ENCODE data around the gene ADAM22.

The ADAM22 gene

DNA sequence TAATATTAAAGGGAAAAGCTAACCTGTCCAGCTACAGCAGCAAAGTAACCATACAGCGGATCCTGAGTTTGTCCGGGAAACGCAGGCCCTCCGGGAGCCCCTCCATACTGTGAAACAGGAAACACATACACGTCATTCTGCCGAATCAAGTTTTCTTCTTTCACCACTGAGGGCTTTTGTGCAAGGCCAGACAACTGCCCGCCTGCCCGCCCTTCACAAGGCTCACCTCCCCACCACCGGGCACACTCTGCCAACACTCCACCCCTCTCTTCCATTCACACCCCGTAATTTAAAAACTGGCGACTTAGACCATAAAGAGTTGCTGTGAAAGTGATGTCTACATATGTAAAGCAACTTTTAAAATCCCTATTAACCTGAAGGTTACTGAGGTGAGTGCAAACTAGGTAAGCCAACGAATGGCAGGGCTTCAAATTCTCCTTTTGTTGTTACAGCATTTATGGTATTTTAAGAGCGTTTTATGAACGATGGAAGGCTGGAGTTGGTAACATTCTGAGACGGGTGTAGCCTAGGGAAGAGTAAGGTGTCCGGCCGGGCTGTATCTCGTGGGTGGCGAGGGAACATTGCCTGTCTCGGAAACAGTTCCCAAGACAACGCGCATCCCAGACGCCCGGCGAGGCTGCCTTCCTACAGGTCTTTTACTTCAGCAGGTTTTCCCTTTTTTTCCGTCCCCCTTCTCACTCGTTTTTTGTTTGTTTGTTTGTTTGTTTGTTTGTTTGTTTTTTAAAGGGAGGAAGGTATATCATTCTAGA, 285.0 kb downstream of the ADAM22 start:
- TF ChIP-seq PAX5 (IDR thresholded peaks at IDR 0.05; ENCODE audit: insufficient read depth, low read length, severe bottlenecking) (no peak), POLR2A (IDR thresholded peaks at IDR 0.05; ENCODE audit: low read depth, low read length) (peak; percentile 52; the same call in 1 of the 2 replicates), POU2F2 (IDR thresholded peaks at IDR 0.05; ENCODE audit: low read depth, low read length) (peak; percentile 62; the same call in 1 of the 2 replicates), TAF1 (IDR thresholded peaks at IDR 0.05; ENCODE audit: low read depth, low read length) (peak; percentile 42; the same call in 1 of the 2 replicates), SPI1 (IDR thresholded peaks at IDR 0.05; ENCODE audit: low read depth, low read length) (no peak), POLR2AphosphoS5 (IDR thresholded peaks at IDR 0.05; ENCODE audit: low read depth, low read length) (peak; percentile 50)
- no peak for DNase-seq (ENCODE audit: insufficient read length, low spot score)

GRCh38 chr7:88219781-88220747, 286.0 kb downstream of the ADAM22 start, which contains the start of gene SRI:
Gene SRI (minus strand): TSS chr7:88220038. CDS start chr7:88220026, 12 bp downstream.
- FAIRE-seq (peak; percentile 95), DNase-seq (ENCODE audit: insufficient read length, low spot score) (peak; percentile 67)
- TF ChIP-seq POLR2A (IDR thresholded peaks at IDR 0.05; ENCODE audit: low read depth, low read length) (peak; percentile 82), TAF1 (IDR thresholded peaks at IDR 0.05; ENCODE audit: low read depth, low read length) (peak; percentile 86), POLR2AphosphoS5 (IDR thresholded peaks at IDR 0.05; ENCODE audit: low read depth, low read length) (peak; percentile 85), POU2F2 (IDR thresholded peaks at IDR 0.05; ENCODE audit: low read depth, low read length) (0 out of 2 replicates have a peak, but pooled peaks have one; percentile 60), SPI1 (IDR thresholded peaks at IDR 0.05; ENCODE audit: low read depth, low read length) (no peak), PAX5 (IDR thresholded peaks at IDR 0.05; ENCODE audit: insufficient read depth, low read length, severe bottlenecking) (peak; percentile 43)

More for the DNA sequence above, 285.0 kb downstream of the ADAM22 start:
- peak; percentile 45 for FAIRE-seq

GRCh38 chr7:88223265-88223664, 289.2 kb downstream of the ADAM22 start:
- DNase-seq (ENCODE audit: insufficient read length, low spot score) = no peak
- FAIRE-seq = no peak
- TF ChIP-seq POLR2AphosphoS5 (IDR thresholded peaks at IDR 0.05; ENCODE audit: low read depth, low read length) = no peak
- TF ChIP-seq SPI1 (IDR thresholded peaks at IDR 0.05; ENCODE audit: low read depth, low read length) = no peak
- TF ChIP-seq TAF1 (IDR thresholded peaks at IDR 0.05; ENCODE audit: low read depth, low read length) = no peak
- TF ChIP-seq POU2F2 (IDR thresholded peaks at IDR 0.05; ENCODE audit: low read depth, low read length) = no peak
- TF ChIP-seq POLR2A (IDR thresholded peaks at IDR 0.05; ENCODE audit: low read depth, low read length) = no peak
- TF ChIP-seq PAX5 (IDR thresholded peaks at IDR 0.05; ENCODE audit: insufficient read depth, low read length, severe bottlenecking) = no peak

- TF ChIP-seq POLR2A (IDR thresholded peaks at IDR 0.05; ENCODE audit: low read depth, low read length) = no peak
- TF ChIP-seq PAX5 (IDR thresholded peaks at IDR 0.05; ENCODE audit: insufficient read depth, low read length, severe bottlenecking) = no peak
- TF ChIP-seq POU2F2 (IDR thresholded peaks at IDR 0.05; ENCODE audit: low read depth, low read length) = no peak
- TF ChIP-seq POLR2AphosphoS5 (IDR thresholded peaks at IDR 0.05; ENCODE audit: low read depth, low read length) = no peak
- TF ChIP-seq SPI1 (IDR thresholded peaks at IDR 0.05; ENCODE audit: low read depth, low read length) = no peak
- TF ChIP-seq TAF1 (IDR thresholded peaks at IDR 0.05; ENCODE audit: low read depth, low read length) = no peak
- no peak for FAIRE-seq
- no peak for DNase-seq (ENCODE audit: insufficient read length, low spot score)
These were observed 290.7 kb downstream of the ADAM22 start for GRCh38 chr7:88224601-88225275.

GRCh38 chr7:88226201-88226600, 292.1 kb downstream of the ADAM22 start:
- FAIRE-seq = no peak
- TF ChIP-seq SPI1 (IDR thresholded peaks at IDR 0.05; ENCODE audit: low read depth, low read length) = no peak
- no peak for TF ChIP-seq POLR2A (IDR thresholded peaks at IDR 0.05; ENCODE audit: low read depth, low read length)
- TF ChIP-seq PAX5 (IDR thresholded peaks at IDR 0.05; ENCODE audit: insufficient read depth, low read length, severe bottlenecking) = no peak
- no peak for TF ChIP-seq POU2F2 (IDR thresholded peaks at IDR 0.05; ENCODE audit: low read depth, low read length)
- no peak for TF ChIP-seq POLR2AphosphoS5 (IDR thresholded peaks at IDR 0.05; ENCODE audit: low read depth, low read length)
- TF ChIP-seq TAF1 (IDR thresholded peaks at IDR 0.05; ENCODE audit: low read depth, low read length) = no peak
- no peak for DNase-seq (ENCODE audit: insufficient read length, low spot score)

DNA sequence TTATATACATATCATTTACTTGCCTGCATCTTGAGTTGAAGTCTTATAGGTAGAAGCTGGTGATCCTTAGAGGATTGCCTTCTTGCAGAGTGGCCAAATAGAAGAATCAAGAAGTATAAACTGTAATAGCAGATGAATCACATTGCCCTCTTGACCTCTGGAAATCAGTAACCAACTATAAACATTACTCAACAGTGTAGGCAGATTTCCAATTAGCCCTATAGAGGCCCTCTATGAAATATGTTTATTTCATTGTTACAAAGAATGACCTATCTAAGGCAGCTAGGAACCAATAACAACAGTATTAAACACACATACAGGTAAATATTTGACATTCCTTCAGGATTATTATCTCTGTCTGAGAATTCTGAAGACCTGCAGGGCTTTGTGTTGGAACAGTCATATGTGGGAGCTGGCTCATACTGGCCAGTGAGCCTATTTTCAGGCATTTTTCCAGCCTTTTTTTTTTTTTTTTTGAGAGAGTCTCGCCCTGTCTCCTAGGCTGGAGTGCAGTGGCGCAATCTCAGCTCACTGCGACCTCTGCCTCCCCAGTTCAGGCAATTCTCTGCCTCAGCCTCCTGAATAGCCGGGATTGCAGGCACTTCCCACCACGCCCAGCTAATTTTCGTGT, 292.9 kb downstream of the ADAM22 start:
- no peak for DNase-seq (ENCODE audit: insufficient read length, low spot score)
- FAIRE-seq = no peak
- TF ChIP-seq SPI1 (IDR thresholded peaks at IDR 0.05; ENCODE audit: low read depth, low read length) (no peak), POLR2A (IDR thresholded peaks at IDR 0.05; ENCODE audit: low read depth, low read length) (no peak), TAF1 (IDR thresholded peaks at IDR 0.05; ENCODE audit: low read depth, low read length) (no peak), POLR2AphosphoS5 (IDR thresholded peaks at IDR 0.05; ENCODE audit: low read depth, low read length) (no peak), POU2F2 (IDR thresholded peaks at IDR 0.05; ENCODE audit: low read depth, low read length) (no peak), PAX5 (IDR thresholded peaks at IDR 0.05; ENCODE audit: insufficient read depth, low read length, severe bottlenecking) (no peak)

DNA sequence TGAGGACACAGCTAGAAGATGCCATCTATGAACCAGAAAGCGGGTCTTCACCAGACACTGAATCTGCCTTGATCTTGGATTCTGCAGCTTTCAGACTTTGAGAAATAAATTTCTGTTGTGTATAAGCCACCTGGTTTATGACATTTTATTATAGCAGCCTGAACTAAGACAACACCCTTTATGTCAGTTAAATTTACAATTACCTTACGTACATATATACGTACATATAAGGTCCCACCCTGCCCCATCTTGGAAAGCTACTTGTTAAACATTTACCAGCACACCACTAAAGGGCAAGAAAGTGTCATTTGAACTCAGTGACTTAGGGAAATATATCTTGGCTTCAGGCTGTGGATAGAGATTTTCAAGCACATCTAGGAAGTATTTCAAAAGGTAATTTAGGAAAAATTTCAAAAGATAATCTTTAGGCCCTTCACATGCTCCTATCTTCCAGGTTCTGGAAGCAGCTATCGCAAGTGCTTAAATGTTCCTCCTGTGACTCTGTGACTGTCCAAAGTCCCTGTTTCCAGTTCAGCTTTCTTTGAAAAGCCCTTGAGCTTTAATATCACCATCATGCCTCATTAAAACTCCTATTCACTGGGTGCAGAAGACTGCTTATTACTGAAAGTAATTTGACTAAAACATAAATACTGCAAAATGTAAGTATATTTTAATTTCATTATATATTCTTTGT, 295.4 kb downstream of the ADAM22 start:
- DNase-seq (ENCODE audit: insufficient read length, low spot score) = no peak
- TF ChIP-seq POLR2A (IDR thresholded peaks at IDR 0.05; ENCODE audit: low read depth, low read length) = no peak
- no peak for TF ChIP-seq POU2F2 (IDR thresholded peaks at IDR 0.05; ENCODE audit: low read depth, low read length)
- no peak for TF ChIP-seq PAX5 (IDR thresholded peaks at IDR 0.05; ENCODE audit: insufficient read depth, low read length, severe bottlenecking)
- no peak for TF ChIP-seq SPI1 (IDR thresholded peaks at IDR 0.05; ENCODE audit: low read depth, low read length)
- TF ChIP-seq POLR2AphosphoS5 (IDR thresholded peaks at IDR 0.05; ENCODE audit: low read depth, low read length) = no peak
- TF ChIP-seq TAF1 (IDR thresholded peaks at IDR 0.05; ENCODE audit: low read depth, low read length) = no peak
- no peak for FAIRE-seq

All from GM12891 (cell line).